Common myeloid progenitor, CD34-positive (primary cell): ENCODE results near the gene ANKRD10.

Experiments
- CTCF ChIA-PET: fragments of 350-600 bp; sonication (Branson Sonifier 250); formaldehyde crosslinking; loops from one replicate; lab custom pipeline; 2021; ENCODE audit warnings: antibody characterized with exemption; lab: Charles Lee
- POLR2A ChIA-PET: fragments of 350-600 bp; sonication (Branson Sonifier 250); formaldehyde crosslinking; loops from one replicate; lab custom pipeline; 2021; ENCODE audit warnings: antibody characterized with exemption; lab: Charles Lee
- DNase-seq, 3 donors: peaks; one replicate each; pipeline versions ENCODE4 v3.0.0 to v3.0.0-alpha.2; 2013
- H3K27ac ChIP-seq, 2 experiments: 1 replicate in 1 of 2; 2 replicates in 1 of 2; pipeline ENCODE4 v1.7.0; 2013; ENCODE audit warnings: inconsistent platforms in 2 of 2, low read length in 2 of 2, mild to moderate bottlenecking in 2 of 2, low read depth in 1 of 2, moderate library complexity in 1 of 2; ENCODE audit not compliant: severe bottlenecking in 2 of 2, insufficient read depth in 1 of 2, poor library complexity in 1 of 2
- H3K27me3 ChIP-seq, 5 experiments: replicated peaks in 2 of 5; 1 replicate in 3 of 5; 2 replicates in 2 of 5; pipeline versions ENCODE4 v1.6.1 to v1.7.0; 2013; ENCODE audit warnings: low read length in 4 of 5, mild to moderate bottlenecking in 2 of 5, moderate library complexity in 2 of 5, inconsistent platforms in 1 of 5; ENCODE audit not compliant: insufficient read depth in 5 of 5, control insufficient read depth in 4 of 5
- H3K36me3 ChIP-seq, 4 experiments: 1 replicate in 2 of 4; 2 replicates in 2 of 4; pipeline versions ENCODE4 v1.6.1 to v1.7.0; 2013; ENCODE audit warnings: low read length in 3 of 4, control low read depth in 1 of 4, mild to moderate bottlenecking in 1 of 4; ENCODE audit not compliant: control insufficient read depth in 4 of 4, insufficient read depth in 4 of 4
- H3K4me1 ChIP-seq, 4 experiments: 1 replicate in 3 of 4; 2 replicates in 1 of 4; pipeline versions ENCODE4 v1.6.1 to v1.7.1; 2013; ENCODE audit warnings: low read length in 3 of 4, mild to moderate bottlenecking in 3 of 4, control low read depth in 1 of 4, inconsistent platforms in 1 of 4, moderate library complexity in 1 of 4; ENCODE audit not compliant: control insufficient read depth in 4 of 4, insufficient read depth in 4 of 4; ENCODE audit errors: control extremely low read depth in 1 of 4
- H3K4me3 ChIP-seq, 7 experiments: 1 replicate in 4 of 7; 2 replicates in 3 of 7; pipeline versions ENCODE4 v1.5.1 to v1.7.0; 2013; ENCODE audit warnings: mild to moderate bottlenecking in 7 of 7, low read length in 6 of 7, moderate library complexity in 6 of 7, inconsistent platforms in 2 of 7, low read depth in 2 of 7, control low read depth in 1 of 7; ENCODE audit not compliant: insufficient read depth in 4 of 7, control insufficient read depth in 1 of 7; ENCODE audit errors: extremely low read depth in 1 of 7
- H3K9me3 ChIP-seq, 5 experiments: 1 replicate in 4 of 5; 2 replicates in 1 of 5; pipeline versions ENCODE4 v1.6.1 to v1.7.1; 2013; ENCODE audit warnings: low read length in 4 of 5, mild to moderate bottlenecking in 2 of 5, inconsistent platforms in 1 of 5, low read depth in 1 of 5, moderate library complexity in 1 of 5; ENCODE audit not compliant: control insufficient read depth in 4 of 5, insufficient read depth in 2 of 5; ENCODE audit errors: control extremely low read depth in 1 of 5
- WGBS: methylation state at CpG from one replicate; pipeline ENCODE4 v1.1.5; 2013; ENCODE audit not compliant: insufficient coverage; 5-methylcytosine and 5-hydroxymethylcytosine counted together

Gene ANKRD10

GRCh38 chr13:110914331-110915056, 375 bp downstream of the ANKRD10 start:
- peaks cover 21 to 36% (median 26%) of the 10 kb centered on the region in 4 experiments for H3K4me1 ChIP-seq
- H3K27ac ChIP-seq = peak overlapping the region; percentile 80 to 87
- 0% methylated on average over 96 of the region's 103 CpGs for WGBS
- ChIA-PET POLR2A (interaction anchor here (0.6 to 1.8 kb wide), 2 partner anchors 202 to 332 kb away, joined by 5 to 6 read pairs; no protein-coding TSS in a partner anchor), CTCF (interaction anchor here (0.9 to 2.5 kb wide), 6 partner anchors 10 to 270 kb away, joined by 3 to 8 read pairs (median 4); no protein-coding TSS in a partner anchor)
- H3K36me3 ChIP-seq = peaks cover 5 to 21% (median 10%) of the 10 kb centered on the region in 4 experiments
- peak; percentile 75 to 89 (median 86) for DNase-seq
- no peaks in the 10 kb centered on the region for H3K27me3 ChIP-seq
- no peaks in the 10 kb centered on the region for H3K9me3 ChIP-seq
- H3K4me3 ChIP-seq = peak overlapping the region; percentile 85 to 100 (median 92)

GRCh38 chr13:110914081-110914330, 863 bp downstream of the ANKRD10 start:
- H3K4me3 ChIP-seq = peak overlapping the region; percentile 85 to 100 (median 92)
- no peaks in the 10 kb centered on the region for H3K27me3 ChIP-seq
- peaks cover 21 to 36% (median 27%) of the 10 kb centered on the region in 4 experiments for H3K4me1 ChIP-seq
- H3K9me3 ChIP-seq = no peaks in the 10 kb centered on the region
- ChIA-PET CTCF (interaction anchor here (0.9 to 2.5 kb wide), 5 partner anchors 30 to 269 kb away, joined by 3 to 6 read pairs (median 3); no protein-coding TSS in a partner anchor), POLR2A (interaction anchor here (0.7 kb wide), 2 partner anchors 199 to 290 kb away, joined by 3 read pairs; no protein-coding TSS in a partner anchor)
- 0% methylated on average over 19 of the region's 27 CpGs for WGBS
- peak overlapping the region; percentile 80 to 87 for H3K27ac ChIP-seq
- peaks cover 7 to 25% (median 15%) of the 10 kb centered on the region in 4 experiments for H3K36me3 ChIP-seq
- no peak for DNase-seq

- ChIA-PET CTCF (interaction anchor here (0.9 to 2.5 kb wide), 5 partner anchors 30 to 269 kb away, joined by 3 to 6 read pairs (median 3); no protein-coding TSS in a partner anchor), POLR2A (interaction anchor here (0.7 kb wide), 2 partner anchors 198 to 290 kb away, joined by 3 read pairs; no protein-coding TSS in a partner anchor)
- DNase-seq = peak in 2 of 3 donors; percentile 46 to 57
- 3% methylated on average over 13 of the region's 16 CpGs for WGBS
- H3K4me3 ChIP-seq = peak overlapping the region; percentile 85 to 100 (median 92)
- H3K4me1 ChIP-seq = peaks cover 21 to 36% (median 27%) of the 10 kb centered on the region in 4 experiments
- peak overlapping the region; percentile 80 to 87 for H3K27ac ChIP-seq
- H3K27me3 ChIP-seq = no peaks in the 10 kb centered on the region
- H3K36me3 ChIP-seq = peaks cover 10 to 30% (median 17%) of the 10 kb centered on the region in 4 experiments
- H3K9me3 ChIP-seq = no peaks in the 10 kb centered on the region
Measured at GRCh38 chr13:110913322-110914080, 1.4 kb downstream of the ANKRD10 start.

GRCh38 chr13:110912651-110913051, 2.2 kb downstream of the ANKRD10 start:
- no peaks in the 10 kb centered on the region for H3K27me3 ChIP-seq
- ChIA-PET POLR2A (no interaction called here), CTCF (no interaction called here)
- DNase-seq = no peak
- H3K9me3 ChIP-seq = no peaks in the 10 kb centered on the region
- peak overlapping the region in 4 of 7 experiments; percentile 85 to 94 (median 90) for H3K4me3 ChIP-seq
- peak overlapping the region in 1 of 2 experiments; percentile 87 for H3K27ac ChIP-seq
- H3K36me3 ChIP-seq = peaks cover 10 to 39% (median 21%) of the 10 kb centered on the region in 4 experiments
- 84% methylated on average over 8 of the region's 10 CpGs for WGBS
- peaks cover 21 to 36% (median 27%) of the 10 kb centered on the region in 4 experiments for H3K4me1 ChIP-seq

GRCh38 chr13:110911880-110912279, 3.0 kb downstream of the ANKRD10 start:
- Histone ChIP-seq H3K36me3 (peaks cover 10 to 45% (median 23%) of the 10 kb centered on the region in 4 experiments), H3K27ac (no peak overlapping the region), H3K27me3 (no peaks in the 10 kb centered on the region), H3K4me1 (peaks cover 21 to 36% (median 27%) of the 10 kb centered on the region in 4 experiments), H3K9me3 (no peaks in the 10 kb centered on the region), H3K4me3 (no peak overlapping the region)
- WGBS = 100% methylated on average over 2 of the region's 2 CpGs
- CTCF ChIA-PET = interaction anchor here (0.7 to 1.1 kb wide), 2 partner anchors 13 to 228 kb away, joined by 3 read pairs; no protein-coding TSS in a partner anchor
- POLR2A ChIA-PET = no interaction called here
- DNase-seq = no peak

GRCh38 chr13:110910013-110910890, 4.6 kb downstream of the ANKRD10 start:
- H3K4me3 ChIP-seq = no peak overlapping the region
- H3K9me3 ChIP-seq = no peaks in the 10 kb centered on the region
- peaks cover 17 to 25% (median 19%) of the 10 kb centered on the region in 4 experiments for H3K4me1 ChIP-seq
- no peak overlapping the region for H3K27ac ChIP-seq
- H3K36me3 ChIP-seq = peaks cover 15 to 60% (median 36%) of the 10 kb centered on the region in 4 experiments
- no peaks in the 10 kb centered on the region for H3K27me3 ChIP-seq
- ChIA-PET CTCF (no interaction called here), POLR2A (no interaction called here)
- no peak for DNase-seq
- WGBS = 99% methylated on average over 8 of the region's 14 CpGs
